Stimulated activated naive CD8-positive, alpha-beta T cell treated with anti-CD3 and anti-CD28 coated beads, Interleukin-15, amount 100 ng/mL, for 72 hours (primary cell): ENCODE data around the gene PLCB2.
A peak's percentile ranks its signal among the peaks of the same experiment; 100 is the strongest.

ENCODE experiments used
- ATAC-seq: fragments of 150-1000 bp; cut with Tn5 transposase; 2 replicates; pipeline ENCODE4 v1.10.0; 2021; ENCODE audit warnings: mild to moderate bottlenecking, moderate library complexity
- DNase-seq, 2 donors: peaks; one replicate each; pipeline ENCODE4 v3.0.0; 2021 to 2022
- H3K27ac Mint-ChIP-seq, 2 donors: one replicate each; pipeline ENCODE4 v1.8.0; 2022; ENCODE audit warnings: mild to moderate bottlenecking in 2 of 2, mixed read lengths in 2 of 2, moderate library complexity in 2 of 2
- H3K27me3 Mint-ChIP-seq: one replicate; pipeline ENCODE4 v1.8.0; 2022; ENCODE audit warnings: mixed read lengths
- H3K4me1 Mint-ChIP-seq: one replicate; pipeline ENCODE4 v1.8.0; 2022; ENCODE audit warnings: mild to moderate bottlenecking, mixed read lengths
- H3K4me3 Mint-ChIP-seq, 2 donors: one replicate each; pipeline ENCODE4 v1.8.0; 2022; ENCODE audit warnings: mild to moderate bottlenecking in 2 of 2, mixed read lengths in 2 of 2, moderate library complexity in 1 of 2
- H3K9me3 Mint-ChIP-seq, 2 donors: one replicate each; pipeline ENCODE4 v1.8.0; 2022; ENCODE audit warnings: mixed read lengths in 2 of 2

The PLCB2 gene

DNA sequence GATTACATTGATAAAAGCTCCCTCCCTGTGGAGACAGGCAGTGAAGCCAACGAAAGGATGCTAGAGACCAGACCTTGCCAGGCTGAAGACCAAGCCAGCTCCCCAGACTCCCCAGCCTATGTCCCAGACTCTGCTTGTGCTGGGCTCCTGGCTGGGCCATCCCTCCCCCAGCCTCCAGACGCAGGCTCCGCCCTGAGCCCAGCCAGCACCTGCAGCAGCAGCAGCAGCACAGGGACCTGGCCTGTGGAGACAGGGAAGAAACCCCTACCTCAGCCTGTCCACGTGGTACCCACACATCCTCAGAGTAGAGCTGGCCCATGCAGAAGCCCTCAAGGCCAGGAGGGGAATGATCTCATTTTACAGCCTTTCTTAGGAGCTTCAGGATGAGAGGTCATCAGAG lies 38.1 kb downstream of the PLCB2 start:
- ATAC-seq (no peak), DNase-seq (no peak)
- Mint-ChIP-seq H3K4me3 (no peak overlapping the region), H3K4me1 (peaks cover 3% of the 10 kb centered on the region), H3K9me3 (no peaks in the 10 kb centered on the region), H3K27ac (no peak overlapping the region), H3K27me3 (no peaks in the 10 kb centered on the region)

DNA sequence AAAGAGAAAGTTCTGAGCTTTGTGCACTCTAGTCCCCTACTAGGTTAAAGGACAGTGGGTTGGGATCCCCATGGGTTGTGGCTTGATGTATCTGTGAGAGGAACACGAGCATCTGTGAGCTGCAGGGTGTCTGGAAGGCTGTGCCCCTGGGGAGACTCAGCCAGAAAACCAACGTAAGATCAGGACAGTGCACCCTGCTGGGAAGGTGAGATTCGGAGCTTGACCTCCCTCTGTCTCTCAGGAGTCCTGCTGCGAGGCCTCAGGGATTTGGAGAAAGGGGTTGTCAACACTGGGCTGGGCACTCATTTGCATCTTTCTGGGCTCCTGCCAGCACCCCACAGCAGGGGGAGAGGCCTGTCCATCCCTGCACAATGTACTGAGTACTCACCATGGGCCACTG lies 40.1 kb downstream of the PLCB2 start:
- peak overlapping the region in 1 of 2 donors; percentile 88 for H3K27ac Mint-ChIP-seq
- no peaks in the 10 kb centered on the region for H3K4me1 Mint-ChIP-seq
- H3K27me3 Mint-ChIP-seq: no peaks in the 10 kb centered on the region
- DNase-seq (no peak), ATAC-seq (no peak)
- H3K9me3 Mint-ChIP-seq: no peaks in the 10 kb centered on the region
- H3K4me3 Mint-ChIP-seq: no peak overlapping the region

DNA sequence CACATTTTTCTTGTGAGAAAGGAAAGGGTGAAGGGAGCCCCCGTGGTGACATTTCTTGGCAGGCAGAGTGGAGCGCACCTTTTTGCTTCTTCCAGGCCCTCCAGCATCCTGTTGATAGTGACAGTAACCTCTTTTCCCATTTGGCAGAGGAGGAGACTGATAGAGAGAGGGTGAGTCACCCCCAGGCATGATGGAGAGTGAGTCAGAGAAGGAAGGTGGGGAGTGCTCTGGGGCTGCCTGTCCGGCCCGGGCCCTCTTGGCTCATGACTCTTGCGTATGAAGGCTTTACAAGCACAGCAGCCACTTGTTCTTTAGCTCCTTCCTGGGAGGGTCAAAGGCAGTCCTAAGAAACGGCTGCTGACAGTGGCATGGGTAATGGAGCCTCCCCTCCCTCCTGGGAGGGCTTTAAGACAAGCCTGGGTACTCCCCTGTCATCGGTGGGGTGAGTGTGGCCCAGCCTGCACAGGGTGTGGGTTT lies 40.9 kb downstream of the PLCB2 start:
- ATAC-seq (no peak), DNase-seq (no peak)
- Mint-ChIP-seq H3K27me3 (no peaks in the 10 kb centered on the region), H3K4me1 (no peaks in the 10 kb centered on the region), H3K27ac (no peak overlapping the region), H3K9me3 (no peaks in the 10 kb centered on the region), H3K4me3 (no peak overlapping the region)

DNA sequence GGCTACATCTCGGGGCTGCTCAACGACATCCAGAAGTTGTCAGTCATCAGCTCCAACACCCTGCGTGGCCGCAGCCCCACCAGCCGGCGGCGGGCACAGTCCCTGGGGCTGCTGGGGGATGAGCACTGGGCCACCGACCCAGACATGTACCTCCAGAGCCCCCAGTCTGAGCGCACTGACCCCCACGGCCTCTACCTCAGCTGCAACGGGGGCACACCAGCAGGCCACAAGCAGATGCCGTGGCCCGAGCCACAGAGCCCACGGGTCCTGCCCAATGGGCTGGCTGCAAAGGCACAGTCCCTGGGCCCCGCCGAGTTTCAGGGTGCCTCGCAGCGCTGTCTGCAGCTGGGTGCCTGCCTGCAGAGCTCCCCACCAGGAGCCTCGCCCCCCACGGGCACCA lies 41.9 kb downstream of the PLCB2 start:
- DNase-seq: no peak
- peak; percentile 5 for ATAC-seq
- Mint-ChIP-seq H3K27ac (no peak overlapping the region), H3K27me3 (no peaks in the 10 kb centered on the region), H3K4me1 (no peaks in the 10 kb centered on the region), H3K4me3 (no peak overlapping the region), H3K9me3 (no peaks in the 10 kb centered on the region)

DNA sequence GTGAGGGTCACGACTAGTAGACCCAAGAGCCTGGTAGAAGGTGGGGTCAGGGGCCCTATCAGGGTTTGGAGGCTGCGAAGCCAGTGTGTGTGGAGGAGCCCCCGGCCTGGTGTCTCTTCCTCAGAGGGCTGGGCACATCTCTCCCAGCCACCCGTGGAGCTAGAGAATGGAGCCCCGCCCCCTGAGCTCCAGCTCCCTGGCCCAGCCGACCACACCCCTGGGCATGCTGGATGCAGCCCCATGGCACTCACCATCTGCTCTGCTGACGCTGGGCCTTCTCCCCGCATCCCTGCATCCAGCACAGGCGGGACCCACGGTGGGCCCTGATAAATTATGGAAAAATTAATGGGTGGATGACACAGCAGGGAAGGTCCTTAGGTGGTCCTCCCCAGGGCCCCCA lies 42.4 kb downstream of the PLCB2 start:
- Mint-ChIP-seq H3K4me3 (no peak overlapping the region), H3K27me3 (no peaks in the 10 kb centered on the region), H3K27ac (no peak overlapping the region), H3K9me3 (no peaks in the 10 kb centered on the region), H3K4me1 (no peaks in the 10 kb centered on the region)
- no peak for DNase-seq
- peak; percentile 8 for ATAC-seq

DNA sequence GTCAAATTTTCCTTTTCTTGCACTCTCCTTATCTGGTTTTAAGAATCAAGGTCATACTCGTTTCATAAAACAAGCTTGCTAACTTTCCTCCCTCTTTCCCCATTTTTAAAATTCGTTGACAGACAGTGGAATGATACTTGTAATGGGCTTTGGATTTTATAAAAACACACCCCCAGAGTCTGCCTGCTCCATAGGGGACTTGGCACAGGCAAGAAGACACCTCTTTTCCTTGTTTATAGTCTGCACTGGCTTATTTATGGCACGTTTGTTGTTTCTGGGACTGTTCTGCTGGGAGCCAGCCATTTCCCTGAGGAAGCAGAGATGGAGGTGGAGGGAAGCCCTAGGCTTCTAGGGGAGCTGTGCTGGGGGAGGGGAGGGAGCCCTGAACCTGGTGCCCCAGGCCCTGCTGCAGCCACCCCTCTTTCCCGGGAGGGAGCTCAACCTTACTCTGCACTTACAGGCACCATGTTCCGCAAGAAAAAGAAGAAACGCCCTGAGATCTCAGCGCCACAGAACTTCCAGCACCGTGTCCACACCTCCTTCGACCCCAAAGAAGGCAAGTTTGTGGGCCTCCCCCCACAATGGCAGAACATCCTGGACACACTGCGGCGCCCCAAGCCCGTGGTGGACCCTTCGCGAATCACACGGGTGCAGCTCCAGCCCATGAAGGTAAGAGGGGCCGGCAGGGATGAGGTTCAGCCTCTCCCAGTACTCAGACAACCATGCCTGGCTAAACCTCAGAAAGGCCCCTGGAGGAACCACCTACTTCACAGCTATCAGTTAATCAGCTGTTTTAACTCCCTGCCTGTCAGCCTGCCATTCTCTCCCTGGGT lies 43.2 kb downstream of the PLCB2 start:
- DNase-seq: no peak
- Mint-ChIP-seq H3K4me3 (no peak overlapping the region), H3K27me3 (no peaks in the 10 kb centered on the region), H3K4me1 (no peaks in the 10 kb centered on the region), H3K27ac (no peak overlapping the region), H3K9me3 (no peaks in the 10 kb centered on the region)
- no peak for ATAC-seq

DNA sequence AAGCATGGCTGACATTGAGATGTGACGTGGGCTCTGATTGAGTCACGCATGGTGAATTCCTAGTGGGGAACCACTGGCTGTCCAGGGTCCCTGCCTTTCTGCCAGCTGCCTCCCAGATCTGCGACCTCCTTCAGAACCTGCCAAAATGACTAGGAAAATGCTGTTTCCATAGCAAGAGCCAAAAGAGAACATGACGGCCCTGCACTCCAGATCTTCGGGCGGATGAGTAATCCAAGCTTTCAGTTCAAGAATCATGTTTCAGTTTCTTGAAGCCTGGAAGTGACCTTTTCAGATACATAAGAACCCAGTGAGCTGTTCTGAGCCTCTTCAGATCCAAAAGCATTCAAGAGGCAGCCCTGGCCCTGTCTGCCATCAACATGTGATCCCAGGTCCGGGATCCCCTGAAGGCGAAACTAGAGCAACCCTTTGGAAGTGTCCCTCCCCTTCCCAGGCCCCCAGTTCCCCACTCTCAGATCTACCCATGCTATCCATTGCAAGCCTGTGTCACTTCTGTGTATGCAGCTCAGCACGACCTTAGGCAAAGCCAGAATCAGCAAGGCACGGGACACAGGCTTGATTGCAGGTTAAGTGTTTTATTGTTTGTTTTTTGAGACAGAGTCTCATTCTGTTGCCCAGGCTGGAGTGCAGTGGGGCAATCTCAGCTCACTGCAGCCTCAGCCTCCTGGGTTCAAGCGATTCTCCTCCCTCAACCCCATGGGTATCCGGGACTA lies 44.5 kb downstream of the PLCB2 start:
- H3K9me3 Mint-ChIP-seq: no peaks in the 10 kb centered on the region
- H3K4me3 Mint-ChIP-seq: no peak overlapping the region
- ATAC-seq (no peak), DNase-seq (no peak)
- H3K4me1 Mint-ChIP-seq: no peaks in the 10 kb centered on the region
- peaks cover 8% of the 10 kb centered on the region for H3K27me3 Mint-ChIP-seq
- H3K27ac Mint-ChIP-seq: no peak overlapping the region

DNA sequence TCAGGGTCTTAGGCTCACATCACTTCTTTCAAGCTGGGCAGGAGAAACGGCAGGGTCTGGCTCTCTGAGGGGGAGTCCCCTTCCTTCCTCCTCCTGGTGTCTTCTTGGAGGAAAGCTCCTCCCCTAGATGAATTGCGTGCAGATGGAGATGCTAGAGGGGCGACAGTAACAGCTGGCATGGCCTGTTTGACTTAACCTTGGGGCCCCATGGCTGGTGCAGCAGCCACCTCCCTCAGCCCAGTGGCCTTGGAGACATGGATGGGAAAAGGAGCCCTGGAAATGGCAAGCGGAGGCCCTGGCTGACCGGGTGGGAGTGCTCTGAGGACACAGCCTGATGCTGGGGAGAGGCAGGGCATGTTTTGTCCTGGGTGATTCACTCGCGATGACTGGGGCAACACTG lies 48.7 kb downstream of the PLCB2 start:
- no peak for ATAC-seq
- no peak overlapping the region for H3K4me3 Mint-ChIP-seq
- H3K9me3 Mint-ChIP-seq: no peaks in the 10 kb centered on the region
- peaks cover 23% of the 10 kb centered on the region for H3K27me3 Mint-ChIP-seq
- H3K4me1 Mint-ChIP-seq: no peaks in the 10 kb centered on the region
- H3K27ac Mint-ChIP-seq: no peak overlapping the region
- DNase-seq: no peak

DNA sequence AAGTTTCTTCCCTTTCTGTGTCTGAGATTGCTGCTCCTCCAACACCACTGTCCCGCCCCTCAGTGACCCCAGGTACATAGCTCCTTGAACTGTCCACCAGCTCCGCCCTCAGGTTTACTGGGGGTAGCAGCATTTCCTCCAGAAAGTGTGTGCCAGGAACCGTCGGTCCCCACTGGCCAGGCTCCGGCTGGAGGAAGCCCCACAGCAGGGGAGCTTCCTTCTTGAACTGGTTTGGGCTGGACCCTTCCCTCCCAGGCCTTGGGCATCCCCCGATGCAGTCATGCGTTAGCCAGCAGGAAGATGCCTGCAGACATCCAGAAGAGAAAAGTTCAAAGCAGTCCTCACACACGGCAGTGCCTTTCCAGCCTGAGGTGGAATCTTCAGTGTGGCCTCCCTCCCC lies 49.2 kb downstream of the PLCB2 start:
- no peak overlapping the region for H3K4me3 Mint-ChIP-seq
- ATAC-seq: no peak
- peaks cover 28% of the 10 kb centered on the region for H3K27me3 Mint-ChIP-seq

DNA sequence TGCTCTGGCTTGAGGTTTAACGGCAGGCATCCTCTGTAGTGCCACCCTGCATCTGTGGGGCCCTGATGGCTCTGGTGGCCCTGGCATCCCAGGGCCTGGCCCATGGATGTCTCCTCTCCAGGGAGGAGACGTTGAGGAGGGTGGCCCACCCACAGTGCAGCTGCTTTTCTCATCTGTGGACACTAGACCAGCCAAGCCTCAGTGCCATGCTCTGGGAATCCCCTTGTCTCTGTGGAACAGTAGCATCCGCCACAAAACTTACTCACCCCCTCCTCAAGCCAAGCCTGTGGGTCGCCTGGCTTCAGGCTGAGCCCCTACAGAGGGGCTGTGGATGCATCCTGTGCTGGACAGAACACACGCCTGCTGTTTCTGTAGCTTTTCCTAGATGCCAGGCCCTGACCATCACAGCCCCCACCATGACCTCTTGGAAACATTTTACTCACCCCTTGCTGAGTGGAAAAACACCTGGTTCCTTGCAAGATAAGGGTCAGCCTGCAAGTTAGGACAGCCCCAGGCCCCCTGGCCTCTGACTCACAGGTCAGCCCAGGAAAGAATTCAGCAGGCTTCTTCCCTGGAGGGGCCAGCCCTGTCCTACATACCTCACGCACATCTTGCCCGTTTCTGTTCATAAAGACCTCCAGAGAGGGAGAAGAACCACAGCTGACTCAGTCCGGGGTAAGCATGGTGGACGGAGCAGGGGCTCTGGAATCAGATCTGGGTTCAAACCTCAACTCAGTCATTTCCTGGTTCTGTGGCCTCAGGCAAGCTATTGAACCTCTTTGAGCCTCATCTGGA lies 49.9 kb downstream of the PLCB2 start:
- no peak overlapping the region for H3K27ac Mint-ChIP-seq
- no peak overlapping the region for H3K4me3 Mint-ChIP-seq
- peaks cover 10% of the 10 kb centered on the region for H3K4me1 Mint-ChIP-seq
- H3K9me3 Mint-ChIP-seq: no peaks in the 10 kb centered on the region
- DNase-seq (no peak), ATAC-seq (no peak)
- H3K27me3 Mint-ChIP-seq: peaks cover 35% of the 10 kb centered on the region

More for the DNA sequence above, 49.2 kb downstream of the PLCB2 start:
- Mint-ChIP-seq H3K4me1 (peaks cover 3% of the 10 kb centered on the region), H3K9me3 (no peaks in the 10 kb centered on the region), H3K27ac (no peak overlapping the region)
- no peak for DNase-seq

DNA sequence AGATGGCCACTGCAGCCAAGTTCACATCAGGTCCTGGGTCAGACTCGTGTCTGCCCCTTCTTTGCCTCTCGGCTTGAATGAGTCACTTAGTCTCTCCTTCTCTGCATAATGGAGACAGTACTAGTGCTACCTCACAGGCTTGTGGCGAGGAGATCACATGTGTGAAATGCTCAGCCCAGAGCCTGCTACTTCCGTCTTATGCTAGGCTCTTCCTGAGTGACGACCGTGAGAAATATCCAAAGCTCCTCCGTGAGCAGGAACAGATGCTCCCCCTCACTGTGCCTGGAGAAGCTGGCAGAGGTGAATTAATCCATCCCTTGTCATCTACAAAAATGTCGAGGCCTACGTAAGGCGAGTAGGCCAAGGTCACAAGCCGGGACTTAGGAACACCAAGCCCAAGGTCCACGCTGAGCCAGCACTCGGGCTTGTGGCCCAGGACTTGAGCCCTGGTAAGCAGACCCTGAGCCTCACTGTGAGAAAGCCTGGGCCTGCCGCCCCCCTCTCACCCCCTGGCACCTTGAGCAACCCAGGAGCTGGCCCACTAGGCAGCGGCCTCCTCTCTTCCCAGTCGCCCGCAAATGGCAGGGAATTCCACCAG lies 51.0 kb downstream of the PLCB2 start:
- Mint-ChIP-seq H3K27ac (no peak overlapping the region), H3K4me3 (no peak overlapping the region), H3K27me3 (peaks cover 43% of the 10 kb centered on the region), H3K4me1 (peaks cover 12% of the 10 kb centered on the region), H3K9me3 (no peaks in the 10 kb centered on the region)
- no peak for DNase-seq
- ATAC-seq: peak; percentile 40

DNA sequence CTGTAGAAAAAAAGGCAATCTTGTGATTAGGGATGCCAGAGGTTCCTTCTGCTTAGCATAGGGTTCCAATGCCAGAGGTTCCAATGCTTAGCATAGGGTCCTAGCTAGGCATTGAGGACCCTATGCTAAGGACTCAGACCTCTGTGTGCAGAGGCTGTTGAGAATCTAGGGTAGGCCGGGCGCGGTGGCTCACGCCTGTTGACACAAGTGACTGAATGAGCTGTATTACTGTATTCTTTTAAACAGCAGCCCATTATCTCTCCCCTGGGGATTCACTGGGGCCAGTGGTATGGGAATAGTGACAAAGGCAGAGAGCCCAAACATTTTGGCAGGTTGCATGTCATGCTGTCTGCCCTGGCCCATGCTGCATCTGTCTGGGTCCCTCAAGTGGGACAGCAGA lies 52.7 kb downstream of the PLCB2 start:
- H3K27me3 Mint-ChIP-seq: peaks cover 56% of the 10 kb centered on the region
- H3K4me3 Mint-ChIP-seq: no peak overlapping the region
- H3K27ac Mint-ChIP-seq: no peak overlapping the region

DNA sequence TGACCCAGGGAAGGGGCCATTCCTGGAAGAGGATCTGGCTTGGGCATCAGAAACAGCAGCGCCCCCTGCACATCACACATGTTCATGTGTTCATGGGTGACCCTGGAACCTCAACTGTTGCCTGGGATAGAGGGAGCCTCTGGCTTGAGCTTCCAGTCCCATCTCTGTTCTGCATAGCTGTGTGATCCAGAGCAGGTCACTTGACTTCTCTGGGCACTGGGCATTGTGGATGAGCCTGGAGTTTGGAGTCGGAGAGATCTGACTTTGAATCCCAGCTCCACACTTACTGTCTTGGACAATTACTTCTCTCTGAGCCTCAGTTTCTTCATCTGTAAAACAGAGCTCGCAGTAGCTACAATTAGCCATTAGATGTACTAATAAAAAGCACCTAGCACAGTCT lies 53.3 kb downstream of the PLCB2 start:
- H3K27me3 Mint-ChIP-seq: peaks cover 56% of the 10 kb centered on the region
- no peaks in the 10 kb centered on the region for H3K9me3 Mint-ChIP-seq
- no peak overlapping the region for H3K4me3 Mint-ChIP-seq
- no peak overlapping the region for H3K27ac Mint-ChIP-seq
- no peak for DNase-seq
- no peak for ATAC-seq
- H3K4me1 Mint-ChIP-seq: peaks cover 12% of the 10 kb centered on the region

More for the DNA sequence above, 52.7 kb downstream of the PLCB2 start:
- DNase-seq (no peak), ATAC-seq (no peak)
- Mint-ChIP-seq H3K9me3 (no peaks in the 10 kb centered on the region), H3K4me1 (peaks cover 12% of the 10 kb centered on the region)

DNA sequence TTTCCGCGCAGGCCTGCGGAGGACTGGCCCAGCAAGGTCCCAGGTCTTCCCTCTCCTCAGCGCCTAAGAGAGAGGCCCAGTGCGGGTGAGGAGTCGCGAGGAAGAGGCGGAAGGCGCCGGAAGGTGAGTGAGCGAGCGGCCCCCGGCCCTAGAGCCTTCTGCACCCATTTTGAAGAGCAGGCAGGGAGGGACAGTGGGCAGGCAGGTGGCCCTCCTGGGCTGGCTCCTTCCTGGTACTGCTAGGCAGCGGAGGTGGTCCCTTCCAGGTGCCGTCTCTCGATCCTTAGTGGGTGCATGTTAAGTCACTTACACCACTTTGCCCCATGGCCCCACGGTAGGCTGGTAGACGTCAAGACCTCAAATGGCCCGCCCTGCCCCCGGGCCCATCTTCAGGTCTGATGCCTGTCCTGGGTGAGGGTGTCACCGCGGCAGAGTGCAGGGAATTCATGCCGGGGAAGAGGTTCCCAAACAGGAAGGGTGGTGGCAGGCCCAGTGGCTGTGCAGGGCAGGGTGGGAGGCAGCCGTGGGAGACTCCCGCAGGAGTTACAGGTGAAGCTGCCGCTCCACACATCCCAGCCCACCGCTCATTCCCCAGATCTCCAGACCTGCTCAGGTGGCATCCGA lies 54.5 kb downstream of the PLCB2 start:
- Mint-ChIP-seq H3K27ac (no peak overlapping the region), H3K9me3 (no peaks in the 10 kb centered on the region), H3K27me3 (peaks cover 48% of the 10 kb centered on the region), H3K4me1 (peaks cover 12% of the 10 kb centered on the region), H3K4me3 (peak overlapping the region; percentile 78 to 82)
- peak; percentile 47 for ATAC-seq
- DNase-seq: no peak
